Kidney epithelial cell (primary cell): ENCODE measurements around the gene KIF6. TPM values are rescaled to one million over a fixed set of nuclear protein-coding genes. Genes with fewer than 3 reads are reported as not detected.

Experiments used
- DNase-seq: peaks from one replicate; pipeline ENCODE4 v3.0.0-alpha.2; 2010; ENCODE audit warnings: low read depth
- H3K27me3 ChIP-seq: 2 replicates; pipeline ENCODE4 v1.6.0; 2011; ENCODE audit warnings: low read length; ENCODE audit not compliant: control insufficient read depth, insufficient read depth
- H3K36me3 ChIP-seq: 2 replicates; pipeline ENCODE4 v1.5.1; 2011; ENCODE audit warnings: low read length; ENCODE audit not compliant: control insufficient read depth, insufficient read depth
- H3K4me3 ChIP-seq: 2 replicates; pipeline ENCODE4 v1.5.1; 2011; ENCODE audit warnings: low read depth, mild to moderate bottlenecking, control low read depth, low read length
- total RNA-seq: library from RNA; depleted of rRNA; stranded (reverse); fragments of >200 nt; gene quantifications from 2 replicates; pipeline ENCODE4 v1.2.3, GENCODE V29; 2015
- TF ChIP-seq, protein P1 (sequence below): IDR thresholded peaks from 2 replicates; pipeline ENCODE4 v1.5.1; 2011; ENCODE audit warnings: mild to moderate bottlenecking, moderate library complexity, low read length, control low read depth, inconsistent platforms; ENCODE audit not compliant: insufficient read depth, poor library complexity, severe bottlenecking

The KIF6 gene
- total RNA-seq, 1 donor from 2014 or later: 0.33 TPM

DNA sequence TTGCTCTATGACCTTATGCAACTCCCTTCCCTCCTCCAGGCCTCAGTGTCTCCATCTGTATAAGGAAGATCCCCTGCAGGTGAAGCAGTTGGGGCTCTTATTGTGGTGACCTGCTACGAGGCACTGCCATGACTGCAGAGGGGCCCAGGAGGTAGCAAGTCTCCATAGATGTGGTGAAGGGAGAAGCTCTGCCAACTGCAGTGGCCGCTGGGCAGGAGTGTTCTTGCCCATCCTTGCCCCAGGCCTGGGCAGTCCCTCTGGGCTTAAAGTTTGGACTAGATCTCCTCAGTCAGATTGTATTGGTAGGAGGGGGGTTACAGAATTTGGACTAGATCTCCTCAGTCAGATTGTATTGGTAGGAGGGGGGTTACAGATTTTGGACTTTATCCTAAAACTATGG lies 423.2 kb downstream of the KIF6 start:
- H3K4me3 ChIP-seq: no peak overlapping the region
- TF ChIP-seq, protein P1, sequence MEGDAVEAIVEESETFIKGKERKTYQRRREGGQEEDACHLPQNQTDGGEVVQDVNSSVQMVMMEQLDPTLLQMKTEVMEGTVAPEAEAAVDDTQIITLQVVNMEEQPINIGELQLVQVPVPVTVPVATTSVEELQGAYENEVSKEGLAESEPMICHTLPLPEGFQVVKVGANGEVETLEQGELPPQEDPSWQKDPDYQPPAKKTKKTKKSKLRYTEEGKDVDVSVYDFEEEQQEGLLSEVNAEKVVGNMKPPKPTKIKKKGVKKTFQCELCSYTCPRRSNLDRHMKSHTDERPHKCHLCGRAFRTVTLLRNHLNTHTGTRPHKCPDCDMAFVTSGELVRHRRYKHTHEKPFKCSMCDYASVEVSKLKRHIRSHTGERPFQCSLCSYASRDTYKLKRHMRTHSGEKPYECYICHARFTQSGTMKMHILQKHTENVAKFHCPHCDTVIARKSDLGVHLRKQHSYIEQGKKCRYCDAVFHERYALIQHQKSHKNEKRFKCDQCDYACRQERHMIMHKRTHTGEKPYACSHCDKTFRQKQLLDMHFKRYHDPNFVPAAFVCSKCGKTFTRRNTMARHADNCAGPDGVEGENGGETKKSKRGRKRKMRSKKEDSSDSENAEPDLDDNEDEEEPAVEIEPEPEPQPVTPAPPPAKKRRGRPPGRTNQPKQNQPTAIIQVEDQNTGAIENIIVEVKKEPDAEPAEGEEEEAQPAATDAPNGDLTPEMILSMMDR: no peak
- no peaks in the 10 kb centered on the region for H3K36me3 ChIP-seq
- peaks cover 4% of the 10 kb centered on the region for H3K27me3 ChIP-seq
- DNase-seq: no peak

DNA sequence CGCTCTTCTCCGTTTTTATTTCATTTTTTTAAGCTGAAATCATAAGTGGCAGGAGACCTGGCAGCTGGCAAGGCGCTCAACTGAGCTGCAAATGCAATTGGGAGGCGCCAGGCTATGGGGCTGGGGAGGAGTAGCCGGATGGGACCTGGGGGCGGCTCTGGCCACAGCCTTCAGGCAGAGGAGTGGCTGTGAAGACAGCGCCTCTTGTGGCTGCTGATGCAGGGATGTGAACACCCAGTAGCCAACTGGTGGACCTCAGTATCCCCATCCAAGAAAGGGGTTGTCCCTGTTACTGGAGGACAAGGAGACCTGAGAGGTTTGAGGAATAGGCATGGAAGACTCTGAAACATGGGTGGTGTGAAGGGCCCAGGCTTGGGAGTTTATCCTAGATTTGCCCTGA lies 423.6 kb downstream of the KIF6 start:
- no peak for DNase-seq
- H3K4me3 ChIP-seq: no peak overlapping the region
- no peaks in the 10 kb centered on the region for H3K36me3 ChIP-seq
- TF ChIP-seq, protein P1: peak; percentile 34
- peaks cover 4% of the 10 kb centered on the region for H3K27me3 ChIP-seq

DNA sequence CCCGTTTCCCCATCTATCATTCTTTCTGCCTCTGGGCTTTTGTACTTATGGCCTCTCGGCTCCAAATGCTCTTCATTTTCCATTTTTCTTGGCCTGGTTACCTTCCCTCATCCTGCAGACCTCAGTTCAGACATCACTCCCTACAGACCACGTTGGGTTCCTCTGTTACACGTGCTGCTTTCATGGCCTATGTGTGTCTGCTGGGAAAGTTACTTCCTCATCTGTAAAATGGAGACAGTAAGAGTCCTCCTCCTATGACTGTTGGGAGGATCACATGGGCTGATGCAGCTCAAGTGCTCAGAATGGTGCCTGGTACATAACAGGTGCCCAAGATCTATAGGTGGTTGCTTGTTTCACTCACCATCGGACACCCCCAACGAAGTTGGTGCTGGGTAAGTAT lies 424.5 kb downstream of the KIF6 start:
- TF ChIP-seq, protein P1: no peak
- Histone ChIP-seq H3K27me3 (peaks cover 4% of the 10 kb centered on the region), H3K4me3 (no peak overlapping the region), H3K36me3 (no peaks in the 10 kb centered on the region)
- DNase-seq: no peak

DNA sequence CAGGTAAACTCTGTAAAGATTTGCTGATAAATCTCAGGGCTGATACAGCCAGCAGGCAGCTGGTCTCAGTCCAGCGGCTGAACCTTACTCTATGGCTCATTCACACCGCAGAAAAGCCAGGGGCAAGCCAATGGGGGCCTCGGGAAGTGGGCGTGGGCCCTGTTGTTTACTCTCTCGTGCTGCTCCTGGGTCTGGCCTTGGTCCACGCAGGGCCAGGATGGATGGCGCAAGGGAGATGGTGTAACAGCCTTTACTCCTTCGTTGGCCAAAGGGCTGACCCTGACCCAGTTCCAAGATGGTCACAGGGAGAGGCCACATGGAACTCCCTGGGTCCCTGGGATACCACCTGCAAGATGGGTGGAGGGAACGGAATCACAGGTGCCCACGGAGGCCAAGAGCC lies 427.1 kb downstream of the KIF6 start:
- TF ChIP-seq, protein P1: no peak
- Histone ChIP-seq H3K36me3 (no peaks in the 10 kb centered on the region), H3K27me3 (peaks cover 4% of the 10 kb centered on the region), H3K4me3 (no peak overlapping the region)
- no peak for DNase-seq

DNA sequence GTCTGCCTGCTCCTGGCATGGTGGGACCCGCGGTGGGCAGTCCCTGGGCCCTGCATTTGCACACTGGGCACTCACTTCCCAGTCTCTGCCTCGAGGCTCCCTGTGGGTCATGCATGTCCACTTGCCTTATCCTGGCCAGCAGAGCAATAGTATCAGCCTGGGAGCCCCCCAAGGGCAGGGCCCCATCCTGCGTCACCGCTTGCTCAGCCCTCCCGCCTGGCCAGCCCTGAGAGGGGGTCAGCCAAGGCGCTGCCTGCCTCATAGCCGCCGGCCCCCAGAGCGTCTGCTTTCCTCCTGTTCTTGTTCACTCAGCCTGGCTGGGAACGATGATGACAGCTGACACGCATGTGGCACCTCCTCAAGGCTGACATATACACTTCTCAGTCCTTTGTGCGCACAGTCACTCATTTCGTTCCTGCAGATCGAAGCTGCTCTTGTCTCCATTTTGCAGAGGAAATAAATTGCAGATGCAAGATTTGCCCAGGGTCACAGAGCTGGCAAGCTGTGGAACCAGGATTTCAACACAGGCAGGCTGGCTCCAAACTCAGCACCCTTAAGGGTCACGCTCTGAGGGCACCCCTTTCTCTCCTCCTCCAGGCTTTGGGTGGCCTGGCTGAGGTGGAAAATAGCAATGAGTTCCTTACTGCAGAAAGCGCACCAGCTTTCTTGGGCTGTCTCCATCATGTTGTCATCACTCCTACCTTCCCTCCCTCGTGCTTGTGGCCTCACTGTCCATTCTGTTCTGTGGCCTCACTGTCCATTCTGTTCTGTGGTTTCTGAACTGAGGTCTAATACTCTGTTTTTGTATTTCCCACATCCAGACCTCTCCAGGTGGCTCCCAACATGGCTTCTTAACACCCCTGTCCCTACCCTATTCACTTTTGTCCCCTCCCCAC lies 428.2 kb downstream of the KIF6 start:
- Histone ChIP-seq H3K27me3 (peaks cover 4% of the 10 kb centered on the region), H3K4me3 (no peak overlapping the region), H3K36me3 (no peaks in the 10 kb centered on the region)
- DNase-seq: no peak
- TF ChIP-seq, protein P1: no peak
